ENCODE results near the gene SIAE.

Gene SIAE, protein sequence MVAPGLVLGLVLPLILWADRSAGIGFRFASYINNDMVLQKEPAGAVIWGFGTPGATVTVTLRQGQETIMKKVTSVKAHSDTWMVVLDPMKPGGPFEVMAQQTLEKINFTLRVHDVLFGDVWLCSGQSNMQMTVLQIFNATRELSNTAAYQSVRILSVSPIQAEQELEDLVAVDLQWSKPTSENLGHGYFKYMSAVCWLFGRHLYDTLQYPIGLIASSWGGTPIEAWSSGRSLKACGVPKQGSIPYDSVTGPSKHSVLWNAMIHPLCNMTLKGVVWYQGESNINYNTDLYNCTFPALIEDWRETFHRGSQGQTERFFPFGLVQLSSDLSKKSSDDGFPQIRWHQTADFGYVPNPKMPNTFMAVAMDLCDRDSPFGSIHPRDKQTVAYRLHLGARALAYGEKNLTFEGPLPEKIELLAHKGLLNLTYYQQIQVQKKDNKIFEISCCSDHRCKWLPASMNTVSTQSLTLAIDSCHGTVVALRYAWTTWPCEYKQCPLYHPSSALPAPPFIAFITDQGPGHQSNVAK

DNA sequence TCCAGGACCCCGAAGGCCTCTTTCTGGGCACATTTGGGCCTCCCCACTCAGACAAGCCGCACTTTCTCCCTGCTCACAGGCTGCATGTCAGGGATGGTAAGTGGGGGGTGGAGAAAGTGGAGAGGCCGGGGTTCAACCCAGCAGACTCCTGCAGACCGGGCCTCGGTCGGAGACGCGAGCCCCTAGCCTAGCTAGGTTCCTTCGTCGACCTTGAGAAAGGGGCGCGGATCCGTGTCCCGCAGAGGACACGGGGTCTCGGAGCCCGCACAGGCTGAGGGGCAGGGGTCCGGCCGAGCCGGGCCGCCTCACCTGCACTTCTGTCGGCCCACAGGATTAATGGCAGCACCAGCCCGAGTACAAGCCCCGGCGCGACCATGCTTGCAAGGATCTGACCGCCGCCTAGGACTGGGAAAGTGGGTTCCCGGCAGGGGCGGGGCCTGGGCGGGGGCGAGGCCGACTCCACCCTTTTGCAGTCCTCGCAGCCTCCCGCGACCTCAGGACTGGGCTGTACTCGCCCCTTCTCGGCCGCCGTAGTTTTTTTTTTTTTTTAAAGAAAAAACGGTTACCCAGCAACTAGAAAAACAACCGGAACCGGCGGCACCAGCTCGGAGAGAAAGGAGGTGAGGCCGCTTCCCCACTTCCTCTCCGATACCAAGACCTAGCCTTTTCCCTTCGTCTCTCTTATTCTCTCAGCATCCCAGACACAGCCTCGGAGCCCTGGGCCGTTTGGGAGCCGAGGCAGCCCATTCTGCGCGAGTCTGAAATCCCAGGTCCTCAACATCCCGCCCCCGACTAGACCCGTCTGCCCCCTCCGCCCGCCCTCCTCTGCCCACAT, at the start of gene SIAE, which contains the start of gene SPA17:
Gene SIAE (minus strand): TSS at position 407 of the 835 bp plus-strand sequence. CDS start 31 bp downstream, at position 376.
Gene SPA17 (plus strand): TSS at position 572 of the 835 bp plus-strand sequence. CDS start 1,361 bp downstream, outside the sequence.
- H3K4me1 ChIP-seq (ENCODE audit: insufficient read depth, low read length) = no peaks in the 10 kb centered on the region
- peak within 1 kb of the TSS; percentile 73 for H3K9ac ChIP-seq (ENCODE audit: low read depth, low read length)
- peaks cover 42% of the 10 kb centered on the region for H3K27me3 ChIP-seq (ENCODE audit: insufficient read depth, low read length)
- peak within 1 kb of the TSS; percentile 78 for H3K4me3 ChIP-seq (ENCODE audit: low read length)
- no peak within 1 kb of the TSS for H3K27ac ChIP-seq (ENCODE audit: low read length)
- no peaks in the 10 kb centered on the region for H3K9me3 ChIP-seq (ENCODE audit: insufficient read depth, low read depth, low read length)
- H3K36me3 ChIP-seq (ENCODE audit: insufficient read depth, low read depth, low read length) = no peaks in the 10 kb centered on the region

DNA sequence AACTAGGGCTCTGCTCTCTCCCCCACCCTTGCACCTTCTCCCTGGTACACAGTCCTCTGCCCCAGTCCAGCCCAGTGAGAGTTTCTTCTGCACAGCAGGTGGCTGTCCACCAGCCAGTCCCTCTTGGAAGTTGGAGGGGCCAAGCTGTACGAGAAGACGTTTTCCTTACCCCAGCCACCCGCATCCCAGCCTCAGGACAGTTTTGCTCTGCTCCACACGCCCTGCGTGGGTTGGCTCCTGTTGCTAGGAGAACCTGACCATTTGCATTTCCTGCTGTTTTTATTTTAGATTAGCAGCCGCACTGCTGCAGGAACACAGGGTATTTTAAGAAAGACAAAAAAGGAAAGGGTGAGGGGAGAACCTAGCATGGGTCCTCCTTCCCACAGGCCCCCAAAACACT, 48.6 kb upstream of the SIAE start:
- H3K27me3 ChIP-seq (ENCODE audit: insufficient read depth, low read length) = peaks cover 97% of the 10 kb centered on the region
- no peak overlapping the region for H3K4me3 ChIP-seq (ENCODE audit: low read length)
- H3K4me1 ChIP-seq (ENCODE audit: insufficient read depth, low read length) = peaks cover 19% of the 10 kb centered on the region; the same call in 1 of the 2 replicates
- H3K36me3 ChIP-seq (ENCODE audit: insufficient read depth, low read depth, low read length) = no peaks in the 10 kb centered on the region
- no peaks in the 10 kb centered on the region for H3K9me3 ChIP-seq (ENCODE audit: insufficient read depth, low read depth, low read length)
- H3K27ac ChIP-seq (ENCODE audit: low read length) = no peak overlapping the region
- H3K9ac ChIP-seq (ENCODE audit: low read depth, low read length) = no peak overlapping the region

DNA sequence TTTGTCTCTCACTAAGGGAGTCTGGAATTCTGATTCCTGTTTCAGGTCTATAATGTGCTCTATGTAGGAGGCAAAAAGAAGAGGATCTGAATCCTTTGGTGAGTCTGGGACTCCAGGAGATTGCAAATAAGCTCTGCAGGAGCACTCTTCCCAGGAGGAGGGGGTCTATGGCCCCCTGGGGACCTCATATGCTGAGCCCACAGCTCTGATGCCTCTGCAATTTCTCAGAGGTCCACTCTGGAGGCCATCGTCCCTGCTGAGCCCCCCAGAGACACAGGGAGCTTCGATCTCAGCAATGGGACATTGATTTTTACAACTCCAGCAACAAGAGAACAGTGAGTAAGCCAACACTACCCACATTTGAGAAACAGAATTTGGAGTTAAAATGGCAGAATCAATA, 46.0 kb upstream of the SIAE start:
- Histone ChIP-seq H3K9ac (ENCODE audit: low read depth, low read length) (no peak overlapping the region), H3K4me3 (ENCODE audit: low read length) (no peak overlapping the region), H3K9me3 (ENCODE audit: insufficient read depth, low read depth, low read length) (no peaks in the 10 kb centered on the region), H3K27ac (ENCODE audit: low read length) (no peak overlapping the region), H3K4me1 (ENCODE audit: insufficient read depth, low read length) (peaks cover 5% of the 10 kb centered on the region), H3K36me3 (ENCODE audit: insufficient read depth, low read depth, low read length) (no peaks in the 10 kb centered on the region), H3K27me3 (ENCODE audit: insufficient read depth, low read length) (peaks cover 100% of the 10 kb centered on the region)

DNA sequence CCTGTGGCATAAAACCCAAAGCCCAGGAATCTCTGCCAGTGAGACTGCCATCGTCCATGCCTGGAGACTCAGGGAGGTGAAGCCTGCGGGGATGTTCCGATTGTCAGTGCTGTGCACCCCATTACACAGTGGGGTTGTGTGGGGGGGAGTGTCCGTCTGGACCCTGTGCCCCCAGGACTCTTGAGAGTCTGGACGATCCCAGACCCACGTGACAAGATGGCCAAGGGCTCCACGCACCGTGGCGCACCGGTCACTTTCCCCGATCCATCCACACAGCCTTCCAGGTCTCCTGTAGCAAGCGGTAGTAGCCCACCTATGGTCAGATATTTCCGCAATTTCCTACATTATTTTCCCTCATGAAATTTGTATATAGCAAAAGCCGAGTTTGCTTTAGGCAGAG, 45.3 kb upstream of the SIAE start:
- Histone ChIP-seq H3K4me3 (ENCODE audit: low read length) (peak overlapping the region; percentile 61), H3K4me1 (ENCODE audit: insufficient read depth, low read length) (peaks cover 5% of the 10 kb centered on the region), H3K9ac (ENCODE audit: low read depth, low read length) (no peak overlapping the region), H3K27me3 (ENCODE audit: insufficient read depth, low read length) (peaks cover 100% of the 10 kb centered on the region), H3K9me3 (ENCODE audit: insufficient read depth, low read depth, low read length) (no peaks in the 10 kb centered on the region), H3K36me3 (ENCODE audit: insufficient read depth, low read depth, low read length) (no peaks in the 10 kb centered on the region), H3K27ac (ENCODE audit: low read length) (no peak overlapping the region)

DNA sequence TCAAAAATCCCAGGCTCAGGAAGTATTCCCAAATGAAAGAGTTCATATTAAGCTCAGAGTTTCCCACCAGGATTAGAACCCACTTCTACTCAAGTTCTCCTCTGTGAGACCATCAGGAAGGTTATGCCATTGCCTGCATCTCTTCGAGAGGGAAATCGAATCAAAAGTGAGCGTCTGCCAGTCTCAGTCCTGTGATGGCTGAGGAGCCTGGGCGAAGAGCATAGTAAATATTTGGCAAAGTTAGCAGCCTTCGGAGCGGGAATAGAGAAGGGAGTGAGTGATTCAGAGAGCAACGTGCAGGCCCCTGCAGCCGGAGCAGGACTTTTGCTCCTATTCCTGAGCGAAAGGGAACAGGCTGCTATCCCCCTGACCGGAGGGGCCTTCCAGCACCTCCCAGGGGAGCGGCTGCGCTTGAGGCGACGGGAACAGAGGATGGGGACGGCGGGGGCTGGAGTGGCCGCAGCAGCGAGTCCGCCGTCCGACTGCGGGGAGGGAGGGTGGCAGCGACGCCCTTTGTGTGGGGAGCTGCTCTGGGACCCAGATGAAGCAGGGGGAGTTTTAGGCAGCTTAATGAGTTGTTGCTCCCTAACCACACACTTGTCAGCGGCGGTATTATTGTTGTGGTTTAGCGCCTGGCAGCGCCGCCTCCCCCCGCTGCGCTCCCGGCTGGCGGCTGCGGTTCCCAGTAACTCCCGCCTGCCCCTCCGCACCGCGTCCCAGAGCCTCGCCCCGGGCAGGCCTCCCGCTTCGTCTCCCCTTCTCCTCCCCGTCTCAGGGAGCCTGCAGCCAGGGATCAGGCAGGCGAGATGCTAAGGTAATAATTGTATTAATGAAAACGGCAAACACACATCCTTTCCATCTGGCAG, 44.5 kb upstream of the SIAE start:
- H3K27me3 ChIP-seq (ENCODE audit: insufficient read depth, low read length) = peaks cover 96% of the 10 kb centered on the region
- no peaks in the 10 kb centered on the region for H3K36me3 ChIP-seq (ENCODE audit: insufficient read depth, low read depth, low read length)
- peaks cover 5% of the 10 kb centered on the region for H3K4me1 ChIP-seq (ENCODE audit: insufficient read depth, low read length)
- peak overlapping the region; percentile 61 for H3K4me3 ChIP-seq (ENCODE audit: low read length)
- no peak overlapping the region for H3K27ac ChIP-seq (ENCODE audit: low read length)
- no peaks in the 10 kb centered on the region for H3K9me3 ChIP-seq (ENCODE audit: insufficient read depth, low read depth, low read length)
- H3K9ac ChIP-seq (ENCODE audit: low read depth, low read length) = no peak overlapping the region

DNA sequence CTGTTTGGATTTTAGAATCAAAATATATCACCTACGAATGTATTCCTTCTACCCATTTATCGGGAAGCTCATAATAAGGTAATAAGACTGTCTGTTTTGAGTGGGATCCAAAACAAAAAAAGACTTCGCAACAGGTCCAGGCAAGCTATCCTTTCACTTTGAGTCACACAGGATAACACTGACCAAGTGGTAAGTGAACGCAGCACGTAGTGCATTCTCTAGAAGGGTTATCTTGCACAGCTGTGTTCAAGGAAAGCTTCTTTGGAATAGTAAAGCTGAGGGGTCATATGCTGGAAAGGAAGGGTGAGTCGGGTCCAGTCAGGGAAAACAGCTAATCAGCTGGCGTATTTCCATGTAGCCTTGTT, 43.9 kb upstream of the SIAE start:
- H3K4me3 ChIP-seq (ENCODE audit: low read length) = peak overlapping the region; percentile 61

DNA sequence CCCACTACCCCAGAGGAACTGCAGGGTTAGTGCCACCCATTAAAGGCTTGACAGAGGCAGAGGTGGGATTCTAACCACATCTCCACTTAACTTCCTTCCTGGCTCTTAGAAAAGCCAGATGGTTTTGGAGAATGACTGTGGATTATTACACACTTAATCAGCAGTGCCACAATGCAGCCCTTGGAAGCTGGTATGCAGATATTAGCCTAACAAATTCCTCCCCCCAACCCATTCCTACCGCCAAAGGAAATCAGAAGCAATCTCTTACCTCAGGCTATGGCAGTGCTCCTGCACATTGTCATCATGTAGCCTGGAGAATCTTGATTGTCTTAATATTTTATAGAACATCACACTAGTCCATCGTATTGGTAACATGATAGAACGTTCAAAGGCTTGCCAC, 43.1 kb upstream of the SIAE start:
- H3K9ac ChIP-seq (ENCODE audit: low read depth, low read length) = no peak overlapping the region
- no peaks in the 10 kb centered on the region for H3K36me3 ChIP-seq (ENCODE audit: insufficient read depth, low read depth, low read length)
- H3K4me1 ChIP-seq (ENCODE audit: insufficient read depth, low read length) = peaks cover 5% of the 10 kb centered on the region
- H3K4me3 ChIP-seq (ENCODE audit: low read length) = no peak overlapping the region
- H3K9me3 ChIP-seq (ENCODE audit: insufficient read depth, low read depth, low read length) = no peaks in the 10 kb centered on the region
- no peak overlapping the region for H3K27ac ChIP-seq (ENCODE audit: low read length)
- H3K27me3 ChIP-seq (ENCODE audit: insufficient read depth, low read length) = peaks cover 82% of the 10 kb centered on the region

More for the DNA sequence above, 43.9 kb upstream of the SIAE start:
- peaks cover 90% of the 10 kb centered on the region for H3K27me3 ChIP-seq (ENCODE audit: insufficient read depth, low read length)
- peaks cover 5% of the 10 kb centered on the region for H3K4me1 ChIP-seq (ENCODE audit: insufficient read depth, low read length)
- no peak overlapping the region for H3K27ac ChIP-seq (ENCODE audit: low read length)
- H3K36me3 ChIP-seq (ENCODE audit: insufficient read depth, low read depth, low read length) = no peaks in the 10 kb centered on the region
- H3K9me3 ChIP-seq (ENCODE audit: insufficient read depth, low read depth, low read length) = no peaks in the 10 kb centered on the region
- no peak overlapping the region for H3K9ac ChIP-seq (ENCODE audit: low read depth, low read length)

DNA sequence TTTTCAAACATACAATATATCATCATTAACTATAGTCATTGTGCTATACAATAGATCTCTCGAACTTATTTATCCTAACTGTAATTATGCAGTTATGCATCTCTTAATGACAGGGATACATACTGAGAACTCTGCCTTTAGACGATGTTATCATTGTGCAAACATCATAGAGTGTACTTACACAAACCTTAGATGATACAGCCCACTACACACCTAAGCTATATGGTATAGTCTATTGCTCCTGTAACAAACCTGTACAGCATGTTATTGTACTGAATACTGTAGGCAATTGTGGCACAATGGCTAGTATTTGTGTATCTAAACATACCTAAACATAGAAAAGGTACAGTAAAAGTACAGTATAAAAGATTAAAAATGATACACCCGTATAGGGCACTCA, 38.9 kb upstream of the SIAE start:
- H3K4me3 ChIP-seq (ENCODE audit: low read length) = no peak overlapping the region
- no peak overlapping the region for H3K9ac ChIP-seq (ENCODE audit: low read depth, low read length)
- no peaks in the 10 kb centered on the region for H3K36me3 ChIP-seq (ENCODE audit: insufficient read depth, low read depth, low read length)
- no peaks in the 10 kb centered on the region; the same call in 1 of the 2 replicates for H3K4me1 ChIP-seq (ENCODE audit: insufficient read depth, low read length)
- H3K27ac ChIP-seq (ENCODE audit: low read length) = no peak overlapping the region
- H3K9me3 ChIP-seq (ENCODE audit: insufficient read depth, low read depth, low read length) = peaks cover 7% of the 10 kb centered on the region
- peaks cover 40% of the 10 kb centered on the region for H3K27me3 ChIP-seq (ENCODE audit: insufficient read depth, low read length)

DNA sequence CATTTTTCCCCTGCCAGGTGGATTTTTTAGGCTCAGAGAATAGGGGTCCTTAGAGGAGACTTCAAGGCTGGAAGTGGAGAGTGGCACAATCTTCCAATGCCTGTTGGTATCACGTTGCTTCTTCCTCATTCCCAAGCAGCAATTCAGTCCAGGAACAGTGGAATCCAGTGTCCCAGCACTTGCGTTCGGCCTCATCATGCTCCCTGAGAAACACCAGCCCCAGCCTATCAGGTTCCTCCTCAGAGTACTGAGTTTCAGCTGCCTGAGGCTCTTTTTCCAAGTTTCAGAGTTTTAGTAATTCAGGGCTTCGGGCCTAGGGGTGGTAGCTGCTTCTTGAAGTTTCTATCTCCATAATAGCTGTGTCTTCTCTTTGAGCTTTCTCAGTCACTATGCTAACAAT, 34.3 kb upstream of the SIAE start:
- Histone ChIP-seq H3K4me3 (ENCODE audit: low read length) (no peak overlapping the region), H3K9me3 (ENCODE audit: insufficient read depth, low read depth, low read length) (peaks cover 9% of the 10 kb centered on the region), H3K9ac (ENCODE audit: low read depth, low read length) (no peak overlapping the region), H3K4me1 (ENCODE audit: insufficient read depth, low read length) (no peaks in the 10 kb centered on the region), H3K36me3 (ENCODE audit: insufficient read depth, low read depth, low read length) (no peaks in the 10 kb centered on the region), H3K27ac (ENCODE audit: low read length) (no peak overlapping the region), H3K27me3 (ENCODE audit: insufficient read depth, low read length) (no peaks in the 10 kb centered on the region; the same call in 1 of the 2 replicates)

DNA sequence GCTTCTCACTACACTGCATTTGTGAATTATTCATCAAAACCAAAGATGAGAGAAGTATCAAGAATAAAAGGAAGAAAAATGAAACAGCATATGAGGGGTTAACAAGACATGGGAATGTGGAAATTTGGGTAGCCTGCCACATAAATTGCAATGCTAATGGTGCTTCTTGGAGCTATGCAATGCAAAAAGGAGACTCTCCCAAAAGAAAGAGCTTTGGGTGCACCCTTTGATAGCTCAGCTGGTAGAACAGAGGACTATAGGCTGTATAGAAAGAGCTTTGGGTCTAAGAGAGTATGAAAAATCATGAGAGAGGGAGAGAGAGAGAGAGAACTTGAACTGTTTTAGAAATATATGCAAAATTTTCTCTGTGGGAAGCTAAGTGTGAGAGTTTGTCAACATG, 26.5 kb upstream of the SIAE start:
- Histone ChIP-seq H3K36me3 (ENCODE audit: insufficient read depth, low read depth, low read length) (no peaks in the 10 kb centered on the region), H3K4me1 (ENCODE audit: insufficient read depth, low read length) (peaks cover 4% of the 10 kb centered on the region), H3K27ac (ENCODE audit: low read length) (no peak overlapping the region), H3K4me3 (ENCODE audit: low read length) (no peak overlapping the region), H3K9ac (ENCODE audit: low read depth, low read length) (no peak overlapping the region), H3K27me3 (ENCODE audit: insufficient read depth, low read length) (no peaks in the 10 kb centered on the region), H3K9me3 (ENCODE audit: insufficient read depth, low read depth, low read length) (no peaks in the 10 kb centered on the region)

DNA sequence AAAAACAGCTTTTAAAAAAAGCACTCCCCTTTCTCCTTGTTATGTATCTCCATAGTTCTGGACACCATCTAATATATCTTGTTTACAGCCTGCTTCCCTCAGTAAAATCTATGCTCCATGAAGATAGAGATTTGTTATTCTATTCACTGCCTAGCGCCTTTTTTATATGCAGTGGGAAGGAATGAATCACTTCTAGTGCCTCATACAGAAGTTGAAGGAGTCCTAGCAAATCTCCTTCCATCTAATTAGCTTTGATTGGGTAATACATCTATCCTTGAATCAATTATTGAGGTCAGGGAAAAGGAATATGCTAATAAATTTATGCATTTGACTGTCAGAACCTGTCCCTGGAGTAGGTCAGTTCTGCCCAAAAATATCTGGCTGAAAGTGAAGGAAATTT, 26.0 kb upstream of the SIAE start:
- no peaks in the 10 kb centered on the region for H3K36me3 ChIP-seq (ENCODE audit: insufficient read depth, low read depth, low read length)
- H3K9me3 ChIP-seq (ENCODE audit: insufficient read depth, low read depth, low read length) = no peaks in the 10 kb centered on the region
- no peak overlapping the region for H3K4me3 ChIP-seq (ENCODE audit: low read length)
- no peaks in the 10 kb centered on the region for H3K27me3 ChIP-seq (ENCODE audit: insufficient read depth, low read length)
- peaks cover 4% of the 10 kb centered on the region for H3K4me1 ChIP-seq (ENCODE audit: insufficient read depth, low read length)
- H3K9ac ChIP-seq (ENCODE audit: low read depth, low read length) = no peak overlapping the region
- H3K27ac ChIP-seq (ENCODE audit: low read length) = no peak overlapping the region
